ENCODE measurements around the gene HELZ2.
"Not testable (repeated sequence)": the region's sequence is repeated elsewhere in the genome, so short reads cannot be mapped to it uniquely, and the experiment has no call there.

The HELZ2 gene

DNA sequence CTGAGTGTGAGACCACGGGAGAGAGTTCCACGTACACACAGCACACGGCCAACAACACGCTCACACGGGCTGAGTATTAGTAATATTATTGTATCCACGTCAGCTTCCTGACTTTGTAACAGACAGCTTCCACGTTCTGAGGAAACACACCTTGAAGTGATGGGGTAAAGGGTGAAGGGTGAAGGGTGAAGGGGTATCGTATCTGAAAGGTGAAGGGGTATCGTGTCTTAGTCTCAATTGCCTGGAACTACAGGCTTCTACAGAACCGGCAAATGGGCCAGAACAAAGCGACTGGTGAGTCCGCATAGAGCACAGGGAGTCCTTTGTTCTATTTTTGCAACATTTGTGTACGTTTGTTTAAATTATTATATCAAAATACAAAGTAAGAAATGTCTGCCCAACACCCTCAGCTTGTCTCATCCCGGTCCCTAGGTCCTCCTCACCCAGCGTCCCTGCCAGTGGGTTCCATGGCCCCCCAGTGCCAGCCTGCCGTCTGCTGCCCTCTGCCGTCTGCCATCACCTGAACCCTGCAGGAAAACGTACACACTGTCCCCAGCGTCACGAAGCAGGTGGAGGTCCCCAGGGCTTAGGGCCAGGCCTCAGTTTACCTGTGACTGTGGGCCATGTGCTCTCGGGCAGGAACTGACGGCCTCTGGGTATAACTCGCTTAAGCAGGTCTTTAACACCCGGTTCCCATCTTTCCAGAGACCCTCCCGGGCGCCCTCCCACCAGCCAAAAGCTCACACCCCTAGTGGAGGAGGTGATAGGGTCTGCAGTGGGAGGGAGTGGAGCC, 4.4 kb upstream of the HELZ2 start:
- DNase-seq (ENCODE audit: low spot score), result no peak
- H3K36me3 Mint-ChIP-seq (ENCODE audit: low read depth), result no peaks in the 10 kb centered on the region
- H3K4me3 Mint-ChIP-seq, result no peak overlapping the region
- peaks cover 41% of the 10 kb centered on the region for H3K27me3 Mint-ChIP-seq (ENCODE audit: low read depth)
- no peaks in the 10 kb centered on the region for H3K9me3 Mint-ChIP-seq
- no peak overlapping the region for H3K27ac Mint-ChIP-seq
- H3K4me1 Mint-ChIP-seq (ENCODE audit: low read depth), result peaks cover 3% of the 10 kb centered on the region

DNA sequence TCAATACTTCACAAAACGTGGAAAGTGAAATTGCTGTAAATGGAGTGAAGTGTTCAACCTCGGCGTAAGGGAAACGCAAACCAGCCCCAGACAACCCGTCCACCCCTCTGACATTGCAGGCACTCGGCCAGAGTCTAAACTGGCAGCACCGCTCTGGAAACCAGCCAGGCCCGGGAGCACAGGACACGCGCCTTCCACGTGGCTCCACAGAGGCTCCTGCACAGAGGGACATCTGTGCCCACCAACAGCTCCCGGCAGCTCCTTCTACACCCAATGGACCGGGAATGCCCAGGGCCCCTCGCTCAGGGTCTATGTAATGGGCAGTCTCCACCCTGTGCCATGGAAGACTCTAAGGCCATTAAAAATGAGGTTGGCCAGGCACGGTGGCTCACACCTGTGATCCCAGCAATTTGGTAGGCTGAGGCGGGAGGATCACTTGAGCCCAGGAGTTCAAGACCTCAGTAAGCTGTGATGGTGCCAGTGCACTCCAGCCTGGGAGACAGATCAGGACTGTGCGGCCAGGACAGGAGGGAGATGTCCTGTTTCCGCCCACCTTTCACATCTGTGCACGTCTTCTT, 3.4 kb upstream of the HELZ2 start:
- Mint-ChIP-seq H3K36me3 (ENCODE audit: low read depth) (no peaks in the 10 kb centered on the region), H3K4me3 (no peak overlapping the region), H3K27me3 (ENCODE audit: low read depth) (peaks cover 35% of the 10 kb centered on the region), H3K9me3 (no peaks in the 10 kb centered on the region), H3K4me1 (ENCODE audit: low read depth) (peaks cover 3% of the 10 kb centered on the region), H3K27ac (no peak overlapping the region)
- no peak for DNase-seq (ENCODE audit: low spot score)

DNA sequence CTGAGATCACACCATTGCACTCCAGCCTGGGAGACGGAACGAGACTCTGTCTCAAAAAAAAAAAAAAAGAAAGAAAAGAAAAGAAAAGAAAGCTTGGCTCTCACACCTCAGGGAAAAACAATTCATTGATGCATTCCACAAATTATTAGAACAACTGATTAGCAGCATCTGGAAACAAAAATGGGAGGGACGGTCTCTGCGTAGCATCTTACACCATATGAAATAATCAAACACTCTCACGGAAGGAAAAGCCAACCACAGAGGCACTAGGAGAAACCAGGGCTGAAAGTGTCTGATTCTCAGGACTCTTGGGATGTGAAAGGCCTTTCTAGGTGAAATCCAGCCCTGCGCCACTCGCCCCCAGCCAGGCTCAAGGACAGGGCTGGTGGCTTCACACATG, 2.3 kb upstream of the HELZ2 start:
- no peaks in the 10 kb centered on the region for H3K36me3 Mint-ChIP-seq (ENCODE audit: low read depth)
- DNase-seq (ENCODE audit: low spot score), result no peak
- H3K4me1 Mint-ChIP-seq (ENCODE audit: low read depth), result peaks cover 3% of the 10 kb centered on the region
- no peaks in the 10 kb centered on the region for H3K9me3 Mint-ChIP-seq
- peaks cover 35% of the 10 kb centered on the region for H3K27me3 Mint-ChIP-seq (ENCODE audit: low read depth)
- H3K4me3 Mint-ChIP-seq, result no peak overlapping the region
- H3K27ac Mint-ChIP-seq, result no peak overlapping the region

DNA sequence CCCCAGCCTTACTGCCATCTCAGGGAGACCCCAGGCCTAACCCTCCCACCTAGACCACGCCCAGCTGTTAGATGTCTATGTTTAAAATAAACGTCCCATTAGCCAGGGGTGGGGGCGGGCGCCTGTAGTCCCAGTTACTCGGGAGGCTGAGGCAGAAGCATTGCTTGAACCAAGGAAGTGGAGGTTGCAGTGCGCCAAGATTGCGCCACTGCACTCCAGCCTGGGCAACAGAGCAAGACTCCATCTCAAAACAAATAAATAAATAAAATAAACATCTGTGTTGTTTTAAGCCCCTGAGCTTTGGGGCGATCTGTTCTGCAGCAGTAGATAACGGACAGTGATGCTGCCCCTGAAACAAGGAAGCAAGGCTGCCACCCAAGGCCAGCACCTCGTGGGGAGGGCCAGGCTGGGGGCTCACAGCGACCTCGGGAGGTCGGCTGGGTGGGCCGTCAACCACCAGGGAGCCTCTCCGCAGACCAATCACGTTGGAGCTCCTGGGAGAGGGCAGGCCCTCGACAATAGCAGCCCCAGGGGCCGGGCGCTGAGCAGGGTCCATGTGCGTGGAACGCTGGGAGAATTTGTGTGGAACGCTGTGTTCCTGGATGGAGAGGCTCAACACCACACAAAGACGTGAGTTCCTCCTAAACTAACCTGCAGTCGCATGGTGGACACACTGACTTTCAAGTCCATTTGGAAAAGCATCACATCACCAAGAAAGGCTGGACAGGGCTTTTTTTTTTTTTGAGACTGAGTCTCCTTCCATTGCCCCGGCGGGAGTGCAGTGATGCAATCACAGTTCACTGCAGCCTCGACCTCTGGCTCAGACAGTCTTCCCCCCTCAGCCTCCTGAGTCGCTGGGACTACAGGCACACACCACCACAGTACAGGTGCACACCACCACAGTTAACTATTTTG, 1.0 kb upstream of the HELZ2 start:
- peaks cover 2% of the 10 kb centered on the region for H3K4me1 Mint-ChIP-seq (ENCODE audit: low read depth)
- H3K36me3 Mint-ChIP-seq (ENCODE audit: low read depth), result no peaks in the 10 kb centered on the region
- peaks cover 30% of the 10 kb centered on the region for H3K27me3 Mint-ChIP-seq (ENCODE audit: low read depth)
- no peaks in the 10 kb centered on the region for H3K9me3 Mint-ChIP-seq
- no peak overlapping the region for H3K27ac Mint-ChIP-seq
- H3K4me3 Mint-ChIP-seq, result peak overlapping the region; percentile 57
- no peak for DNase-seq (ENCODE audit: low spot score)

DNA sequence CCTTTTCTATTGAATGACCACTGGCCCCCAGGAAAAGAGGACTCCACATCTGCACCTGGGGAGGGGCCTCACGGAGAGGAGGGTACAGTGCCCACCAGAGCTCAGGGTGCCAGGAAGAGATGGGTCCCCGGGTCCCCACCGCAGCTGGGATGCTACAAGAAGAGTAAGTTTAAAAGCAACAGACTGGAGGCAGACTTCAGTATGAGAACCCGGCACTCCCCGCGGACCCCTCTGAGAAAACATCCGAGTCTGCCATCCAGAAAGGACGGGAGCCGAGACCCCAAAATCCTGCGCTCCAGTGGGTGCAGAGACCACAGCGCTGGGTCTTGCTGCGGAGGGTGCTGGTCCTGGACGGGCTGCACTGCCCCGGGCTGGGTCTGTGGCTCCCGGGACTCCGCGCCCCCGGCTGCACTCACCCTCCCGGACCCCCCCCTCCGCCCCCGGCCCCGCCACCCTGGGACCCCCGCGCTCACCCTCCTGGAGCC, 350 bp downstream of the HELZ2 start:
- H3K9me3 Mint-ChIP-seq, result no peaks in the 10 kb centered on the region
- peaks cover 24% of the 10 kb centered on the region for H3K27me3 Mint-ChIP-seq (ENCODE audit: low read depth)
- H3K4me3 Mint-ChIP-seq, result peak overlapping the region; percentile 85
- H3K36me3 Mint-ChIP-seq (ENCODE audit: low read depth), result peaks cover 1% of the 10 kb centered on the region
- H3K27ac Mint-ChIP-seq, result peak overlapping the region; percentile 84
- H3K4me1 Mint-ChIP-seq (ENCODE audit: low read depth), result peaks cover 2% of the 10 kb centered on the region
- DNase-seq (ENCODE audit: low spot score), result no peak

DNA sequence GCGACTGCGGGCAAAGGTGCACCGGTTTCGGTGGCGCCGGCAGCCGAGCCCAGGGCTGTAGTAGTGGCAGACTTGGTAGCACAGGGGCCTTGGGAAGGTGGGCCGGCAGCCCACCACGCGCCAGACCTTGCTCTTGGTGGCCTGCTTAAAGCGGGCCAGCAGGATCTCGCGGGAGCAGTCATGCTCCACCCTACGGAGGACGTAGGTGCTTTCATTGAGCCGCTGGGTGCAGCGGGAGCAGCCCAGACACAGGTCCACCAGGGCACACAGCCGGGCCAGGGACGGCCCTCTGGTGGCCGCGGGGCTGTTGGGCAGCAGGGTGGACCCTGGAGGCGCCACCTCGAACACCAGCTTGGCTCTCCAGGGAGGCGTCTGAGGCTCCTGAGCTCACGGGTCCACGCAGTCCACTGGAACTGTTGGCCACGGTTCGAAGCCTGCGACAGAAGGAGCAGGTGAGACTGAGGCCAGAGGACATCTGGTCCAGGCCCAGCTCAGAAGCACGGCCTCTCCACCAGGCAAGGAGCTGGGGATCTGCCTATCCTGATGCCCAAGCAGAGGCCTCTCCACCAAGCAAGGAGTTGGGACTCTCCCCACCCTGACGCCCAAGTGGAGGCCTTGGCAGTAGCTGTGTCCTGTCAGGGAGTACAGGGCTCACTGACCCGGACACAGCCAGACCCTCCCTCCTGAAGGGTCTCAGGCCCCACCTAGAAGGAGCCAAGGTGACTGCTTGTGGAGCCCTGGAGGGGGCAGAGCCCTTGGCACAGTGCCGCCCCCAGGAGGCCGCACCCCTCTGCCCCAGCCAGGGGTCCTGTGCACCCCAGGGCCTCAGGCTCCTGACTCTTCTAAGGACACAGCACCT, 1.0 kb downstream of the HELZ2 start:
- Mint-ChIP-seq H3K36me3 (ENCODE audit: low read depth) (peaks cover 1% of the 10 kb centered on the region), H3K27me3 (ENCODE audit: low read depth) (peaks cover 21% of the 10 kb centered on the region), H3K9me3 (no peaks in the 10 kb centered on the region), H3K4me3 (peak overlapping the region; percentile 85), H3K27ac (peak overlapping the region; percentile 84), H3K4me1 (ENCODE audit: low read depth) (peaks cover 5% of the 10 kb centered on the region)
- no peak for DNase-seq (ENCODE audit: low spot score)

DNA sequence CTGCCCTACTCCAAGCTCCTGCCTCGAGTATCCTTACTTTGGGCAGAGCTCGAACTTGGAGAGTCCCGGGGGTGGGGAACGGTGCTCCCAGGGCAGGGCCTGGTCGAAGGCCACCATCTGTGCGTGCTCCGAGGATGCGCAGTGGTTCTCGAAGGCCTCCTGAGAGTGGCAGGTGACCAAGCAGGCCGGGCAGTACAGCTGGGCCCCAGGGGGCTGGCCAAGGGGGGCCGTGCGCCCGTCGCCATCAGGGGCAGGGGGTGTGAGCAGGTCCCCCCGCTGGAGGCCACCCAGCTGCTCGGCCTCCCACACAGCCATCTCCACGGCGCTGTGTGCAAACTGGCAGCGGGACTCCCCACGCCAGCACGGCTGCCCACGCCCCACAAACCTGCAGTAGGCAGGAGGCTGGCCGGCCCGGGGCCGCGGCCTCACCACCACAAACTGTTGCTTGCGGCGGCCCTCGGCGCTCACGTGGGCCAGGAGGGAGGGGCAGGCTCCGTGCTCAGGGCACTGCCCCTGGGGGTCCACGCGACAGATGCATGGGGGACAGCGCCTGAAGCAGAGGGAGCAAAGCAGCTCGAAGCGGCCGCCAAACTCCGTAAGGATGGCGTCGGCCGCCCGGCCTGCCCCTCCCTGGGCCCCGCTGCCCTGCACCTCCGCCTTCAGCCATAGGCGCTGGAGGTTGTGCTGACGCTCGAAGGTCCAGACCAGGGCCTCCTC, 1.8 kb downstream of the HELZ2 start:
- no peak overlapping the region for H3K4me3 Mint-ChIP-seq
- peaks cover 17% of the 10 kb centered on the region for H3K27me3 Mint-ChIP-seq (ENCODE audit: low read depth)
- H3K4me1 Mint-ChIP-seq (ENCODE audit: low read depth), result peaks cover 11% of the 10 kb centered on the region
- H3K36me3 Mint-ChIP-seq (ENCODE audit: low read depth), result peaks cover 5% of the 10 kb centered on the region
- H3K9me3 Mint-ChIP-seq, result no peaks in the 10 kb centered on the region
- no peak for DNase-seq (ENCODE audit: low spot score)
- no peak overlapping the region for H3K27ac Mint-ChIP-seq

DNA sequence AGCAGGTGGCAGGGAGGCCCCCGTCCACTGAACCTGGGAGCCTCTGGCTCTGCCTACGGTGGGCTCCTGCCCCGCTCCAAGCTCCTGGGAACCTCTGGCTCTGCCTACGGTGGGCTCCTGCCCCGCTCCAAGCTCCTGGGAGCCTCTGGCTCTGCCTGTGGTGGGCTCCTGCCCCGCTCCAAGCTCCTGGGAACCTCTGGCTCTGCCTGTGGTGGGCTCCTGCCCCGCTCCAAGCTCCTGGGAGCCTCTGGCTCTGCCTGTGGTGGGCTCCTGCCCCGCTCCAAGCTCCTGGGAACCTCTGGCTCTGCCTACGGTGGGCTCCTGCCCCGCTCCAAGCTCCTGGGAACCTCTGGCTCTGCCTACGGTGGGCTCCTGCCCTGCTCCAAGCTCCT, 3.0 kb downstream of the HELZ2 start:
- H3K27me3 Mint-ChIP-seq (ENCODE audit: low read depth), result peaks cover 10% of the 10 kb centered on the region
- not testable (repeated sequence) for H3K4me1 Mint-ChIP-seq (ENCODE audit: low read depth); H3K36me3 Mint-ChIP-seq (ENCODE audit: low read depth); H3K27ac Mint-ChIP-seq; H3K9me3 Mint-ChIP-seq; DNase-seq (ENCODE audit: low spot score); H3K4me3 Mint-ChIP-seq

DNA sequence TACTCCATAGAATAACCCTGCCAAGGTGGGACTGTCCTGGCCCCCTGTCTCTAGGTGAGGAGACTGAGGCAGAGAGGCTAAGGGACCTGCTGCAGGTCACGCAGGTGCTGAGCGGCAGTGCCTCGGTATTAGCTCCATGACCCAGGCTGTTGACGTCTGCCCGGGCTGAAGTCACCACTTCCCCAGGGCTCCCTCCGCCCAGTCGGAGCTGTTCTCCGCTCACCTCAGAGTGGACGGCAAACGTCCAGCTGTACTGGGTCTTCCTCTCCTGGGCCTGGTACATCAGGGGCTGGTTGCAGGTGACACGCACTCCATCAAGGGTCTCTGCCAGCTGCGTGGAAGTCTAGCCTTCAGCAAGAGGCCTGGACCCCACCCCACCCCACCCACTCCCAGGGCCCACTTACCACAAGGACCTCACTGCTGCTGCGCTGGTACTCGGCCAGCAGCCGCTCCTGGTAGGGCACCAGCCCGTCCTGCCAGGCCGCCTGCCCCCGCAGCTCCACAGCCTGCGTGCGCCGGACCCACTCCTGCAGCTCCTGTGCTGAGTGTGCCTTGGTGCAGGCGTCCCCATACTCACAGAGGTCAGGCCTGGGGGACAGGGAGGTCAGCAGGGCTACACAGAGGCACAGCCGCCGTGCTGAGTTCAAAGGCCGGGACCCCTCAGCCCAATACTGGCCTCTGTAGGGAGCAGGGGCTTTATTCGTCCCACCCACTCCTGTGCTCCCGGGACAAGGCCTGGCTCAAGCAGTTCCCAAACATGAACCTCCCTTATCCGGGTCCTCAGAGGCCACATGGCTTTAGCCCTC, 3.6 kb downstream of the HELZ2 start:
- H3K27ac Mint-ChIP-seq, result no peak overlapping the region
- DNase-seq (ENCODE audit: low spot score), result no peak
- H3K9me3 Mint-ChIP-seq, result no peaks in the 10 kb centered on the region
- peaks cover 10% of the 10 kb centered on the region for H3K4me1 Mint-ChIP-seq (ENCODE audit: low read depth)
- H3K4me3 Mint-ChIP-seq, result no peak overlapping the region
- peaks cover 7% of the 10 kb centered on the region for H3K27me3 Mint-ChIP-seq (ENCODE audit: low read depth)
- peaks cover 6% of the 10 kb centered on the region for H3K36me3 Mint-ChIP-seq (ENCODE audit: low read depth)

DNA sequence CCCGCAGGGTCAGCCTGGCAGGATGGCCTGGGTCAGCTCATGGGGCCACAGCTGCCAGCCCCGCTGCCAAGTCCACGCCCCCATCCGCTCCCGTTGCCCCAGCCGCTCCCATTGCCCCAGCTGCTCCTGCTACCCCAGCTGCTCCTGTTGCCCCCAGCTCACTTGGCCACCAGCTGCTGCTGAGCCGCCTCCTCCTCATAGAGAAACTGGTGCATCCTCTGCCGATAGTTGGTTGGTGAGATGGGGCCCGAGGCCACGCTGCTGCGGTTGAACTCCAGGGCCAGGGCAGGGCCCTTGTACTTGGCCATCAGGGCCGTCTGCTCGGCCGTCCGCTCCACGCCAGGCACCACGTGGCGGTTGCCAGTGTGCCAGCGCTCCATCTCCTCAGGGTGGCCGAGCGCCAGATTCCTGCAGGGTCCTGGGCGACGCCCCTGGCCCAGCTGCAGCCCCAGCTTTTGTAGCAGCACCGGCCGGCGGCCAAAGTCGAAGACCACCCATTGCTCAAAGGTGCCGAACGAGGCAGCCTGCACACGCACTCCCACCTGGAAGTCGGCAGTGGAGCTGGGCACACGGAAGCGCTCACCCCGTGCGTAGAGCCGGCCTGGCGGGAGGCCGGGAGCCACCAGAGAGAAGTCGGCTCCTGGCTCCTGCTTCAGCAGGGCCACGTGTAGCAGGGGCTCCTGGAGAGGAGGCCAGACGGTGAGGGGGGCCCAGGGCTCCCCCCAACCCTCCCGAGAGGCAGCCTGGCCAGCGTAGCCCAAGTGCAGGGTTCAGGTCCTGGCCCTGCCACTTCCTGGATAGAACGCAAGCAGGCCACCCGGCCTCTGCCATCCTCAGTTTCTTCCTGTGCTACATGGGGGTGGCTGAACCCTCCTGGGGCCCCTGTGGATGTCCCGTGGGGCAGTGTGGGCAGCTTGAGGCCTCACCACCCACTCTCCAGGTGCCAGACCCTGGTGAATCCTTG, 4.8 kb downstream of the HELZ2 start:
- Mint-ChIP-seq H3K4me1 (ENCODE audit: low read depth) (peaks cover 10% of the 10 kb centered on the region), H3K27me3 (ENCODE audit: low read depth) (peaks cover 4% of the 10 kb centered on the region), H3K36me3 (ENCODE audit: low read depth) (peaks cover 6% of the 10 kb centered on the region), H3K9me3 (no peaks in the 10 kb centered on the region), H3K4me3 (peak overlapping the region; percentile 32), H3K27ac (no peak overlapping the region)
- no peak for DNase-seq (ENCODE audit: low spot score)

DNA sequence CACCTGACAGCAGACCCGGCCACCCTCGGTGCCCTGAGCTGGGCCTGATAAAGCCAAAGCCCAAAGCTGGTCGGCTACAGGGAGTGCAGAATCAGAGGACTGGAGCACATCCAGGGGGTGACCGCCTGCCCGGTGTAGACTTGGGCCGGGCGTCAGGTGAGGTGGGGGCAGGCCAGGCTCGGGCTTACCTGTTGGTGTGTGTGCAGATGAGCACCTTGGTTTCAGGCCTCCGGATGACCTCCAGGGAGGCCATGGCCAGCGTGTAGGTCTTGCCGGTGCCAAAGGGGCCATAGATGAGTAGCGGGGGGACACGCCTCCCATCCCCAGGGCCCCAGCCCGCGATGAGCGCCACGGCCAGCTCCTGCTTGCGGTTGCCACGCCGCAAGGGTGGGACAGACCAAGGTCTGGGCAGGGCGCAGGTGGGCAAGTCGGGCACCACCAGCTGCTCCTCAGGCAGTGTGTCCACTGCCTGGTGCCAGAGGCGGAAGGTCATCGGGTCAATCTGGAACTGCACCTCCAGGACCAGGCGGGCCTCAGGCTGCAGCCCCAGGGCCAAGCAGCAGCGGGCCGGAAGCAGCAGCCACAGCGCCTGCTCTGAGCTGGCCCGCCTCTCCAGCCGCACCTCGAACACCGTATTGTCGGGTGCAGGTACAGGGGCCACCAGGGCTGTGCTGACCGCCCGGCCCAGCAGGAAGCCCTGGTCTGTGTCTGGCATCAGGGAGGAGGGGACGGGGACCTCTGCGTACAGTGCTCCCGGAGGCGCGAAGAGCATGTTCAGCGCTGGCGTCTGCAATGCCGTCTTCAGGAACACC, 5.7 kb downstream of the HELZ2 start:
- DNase-seq (ENCODE audit: low spot score), result no peak
- H3K4me1 Mint-ChIP-seq (ENCODE audit: low read depth), result peaks cover 10% of the 10 kb centered on the region
- H3K27ac Mint-ChIP-seq, result no peak overlapping the region
- H3K9me3 Mint-ChIP-seq, result no peaks in the 10 kb centered on the region
- peaks cover 6% of the 10 kb centered on the region for H3K36me3 Mint-ChIP-seq (ENCODE audit: low read depth)
- peaks cover 4% of the 10 kb centered on the region for H3K27me3 Mint-ChIP-seq (ENCODE audit: low read depth)
- peak overlapping the region; percentile 77 for H3K4me3 Mint-ChIP-seq
